Osteocyte (in vitro differentiated cells): Measurements from ENCODE around the gene TUBB2A. TPM values are rescaled to one million over a fixed set of nuclear protein-coding genes. Genes with fewer than 3 reads are reported as not detected.
"Not testable (repeated sequence)": the region's sequence is repeated elsewhere in the genome, so short reads cannot be mapped to it uniquely, and the experiment has no call there.

Experiments used
- DNase-seq: peaks from one replicate; pipeline ENCODE4 v3.0.0; 2021; ENCODE audit warnings: mixed read lengths; ENCODE audit not compliant: unreplicated experiment; ENCODE audit errors: extremely low spot score
- H3K27ac Mint-ChIP-seq: one replicate; pipeline ENCODE4 v1.8.0; 2021; ENCODE audit warnings: mild to moderate bottlenecking, mixed read lengths; ENCODE audit not compliant: unreplicated experiment
- H3K27me3 Mint-ChIP-seq: one replicate; pipeline ENCODE4 v1.8.0; 2021; ENCODE audit warnings: mixed read lengths; ENCODE audit not compliant: unreplicated experiment
- H3K36me3 Mint-ChIP-seq: one replicate; pipeline ENCODE4 v1.8.0; 2021; ENCODE audit warnings: mixed read lengths; ENCODE audit not compliant: unreplicated experiment
- H3K4me1 Mint-ChIP-seq: one replicate; pipeline ENCODE4 v1.8.0; 2021; ENCODE audit warnings: mixed read lengths; ENCODE audit not compliant: unreplicated experiment
- H3K4me3 Mint-ChIP-seq: one replicate; pipeline ENCODE4 v1.8.0; 2021; ENCODE audit warnings: mild to moderate bottlenecking, moderate library complexity, mixed read lengths; ENCODE audit not compliant: unreplicated experiment
- H3K9me3 Mint-ChIP-seq: one replicate; pipeline ENCODE4 v1.8.0; 2021; ENCODE audit warnings: mixed read lengths; ENCODE audit not compliant: unreplicated experiment
- total RNA-seq: library from RNA; stranded (reverse); gene quantifications from 2 replicates; pipeline ENCODE4 v1.2.1, GENCODE V29; 2021
- TF ChIP-seq, protein P1 (sequence below): fragments of 200-600 bp; sonication (generic); IDR thresholded peaks from 2 replicates; pipeline ENCODE4 v1.5.0; 2021; ENCODE audit warnings: antibody characterized with exemption, mild to moderate bottlenecking, moderate library complexity

TUBB2A gene
- total RNA-seq, 1 donor from 2014 or later, result 92.3 TPM

DNA sequence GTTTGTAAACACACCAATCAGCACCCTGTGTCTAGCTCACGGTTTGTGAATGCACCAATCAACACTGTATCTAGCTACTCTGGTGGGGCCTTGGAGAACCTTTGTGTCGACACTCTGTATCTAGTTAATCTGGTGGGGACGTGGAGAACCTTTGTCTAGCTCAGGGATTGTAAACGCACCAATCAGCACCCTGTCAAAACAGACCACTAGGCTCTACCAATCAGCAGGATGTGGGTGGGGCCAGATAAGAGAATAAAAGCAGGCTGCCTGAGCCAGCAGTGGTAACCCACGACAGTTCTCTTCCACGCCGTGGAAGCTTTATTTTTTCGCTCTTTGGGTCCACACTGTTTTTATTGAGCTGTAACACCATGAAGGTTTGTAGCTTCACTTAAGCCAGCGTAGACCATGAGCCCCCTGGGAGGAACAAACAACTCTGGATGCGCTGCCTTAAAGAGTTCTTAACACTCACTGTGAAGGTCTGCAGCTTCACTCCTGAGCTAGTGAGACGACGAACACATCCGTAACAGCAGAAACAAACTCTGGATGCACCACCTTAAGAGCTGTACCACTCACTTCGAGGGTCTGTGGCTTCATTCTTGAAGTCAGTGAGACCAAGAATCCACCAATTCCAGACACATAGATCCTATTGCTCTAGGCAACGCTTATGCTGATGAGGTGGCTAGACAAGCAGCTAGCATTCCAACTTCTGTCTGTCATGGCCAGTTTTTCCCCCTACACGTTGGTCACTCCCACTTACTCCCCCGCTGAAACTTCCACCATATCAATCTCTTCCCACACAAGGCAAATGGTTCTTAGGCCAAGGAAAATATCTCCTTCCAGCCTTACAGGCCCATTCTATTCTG is 14.2 kb upstream of the TUBB2A start:
- not testable (repeated sequence) for DNase-seq, H3K4me1 Mint-ChIP-seq, H3K9me3 Mint-ChIP-seq, H3K27me3 Mint-ChIP-seq, H3K36me3 Mint-ChIP-seq, H3K4me3 Mint-ChIP-seq
- peak overlapping the region; percentile 44 for H3K27ac Mint-ChIP-seq

DNA sequence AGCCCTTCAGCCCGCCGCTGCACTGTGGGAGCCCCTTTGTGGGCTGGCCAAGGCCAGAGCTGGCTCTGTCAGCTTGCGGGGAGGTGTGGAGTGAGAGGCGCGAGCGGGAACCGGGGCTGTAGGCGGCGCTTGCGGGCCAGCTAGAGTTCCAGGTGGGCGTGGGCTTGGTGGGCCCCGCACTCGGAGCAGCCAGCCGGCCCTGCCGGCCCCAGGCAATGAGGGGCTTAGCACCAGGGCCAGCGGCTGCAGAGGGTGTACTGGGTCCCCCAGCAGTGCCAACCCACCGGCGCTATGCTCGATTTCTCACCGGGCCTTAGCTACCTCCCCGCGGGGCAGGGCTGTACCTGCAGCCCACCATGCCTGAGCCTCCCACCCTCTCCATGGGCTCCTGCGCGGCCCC is 13.3 kb upstream of the TUBB2A start:
- not testable (repeated sequence) for H3K4me1 Mint-ChIP-seq, H3K9me3 Mint-ChIP-seq, H3K27ac Mint-ChIP-seq, H3K27me3 Mint-ChIP-seq, H3K4me3 Mint-ChIP-seq, DNase-seq, H3K36me3 Mint-ChIP-seq

DNA sequence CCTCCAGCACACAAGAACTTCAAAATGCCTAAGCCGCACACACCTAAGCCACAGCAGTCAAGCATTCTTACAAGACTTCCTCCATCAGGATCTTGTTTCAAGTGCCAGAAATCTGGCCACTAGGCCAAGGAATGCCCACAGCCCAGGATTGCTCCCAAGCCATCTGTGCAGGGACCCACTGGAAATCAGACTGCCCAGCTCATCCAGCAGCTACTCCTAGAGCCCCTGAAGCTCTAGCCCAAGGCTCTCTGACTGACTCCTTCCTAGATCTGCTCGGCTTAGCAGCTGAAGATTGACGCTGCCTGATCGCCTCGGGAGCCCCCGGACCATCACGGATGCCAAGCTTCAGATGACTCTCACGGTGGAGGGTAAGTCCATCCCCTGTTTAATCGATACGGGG is 10.7 kb upstream of the TUBB2A start:
- not testable (repeated sequence) for H3K27ac Mint-ChIP-seq, H3K36me3 Mint-ChIP-seq, H3K4me1 Mint-ChIP-seq, H3K27me3 Mint-ChIP-seq, H3K9me3 Mint-ChIP-seq, H3K4me3 Mint-ChIP-seq, DNase-seq

DNA sequence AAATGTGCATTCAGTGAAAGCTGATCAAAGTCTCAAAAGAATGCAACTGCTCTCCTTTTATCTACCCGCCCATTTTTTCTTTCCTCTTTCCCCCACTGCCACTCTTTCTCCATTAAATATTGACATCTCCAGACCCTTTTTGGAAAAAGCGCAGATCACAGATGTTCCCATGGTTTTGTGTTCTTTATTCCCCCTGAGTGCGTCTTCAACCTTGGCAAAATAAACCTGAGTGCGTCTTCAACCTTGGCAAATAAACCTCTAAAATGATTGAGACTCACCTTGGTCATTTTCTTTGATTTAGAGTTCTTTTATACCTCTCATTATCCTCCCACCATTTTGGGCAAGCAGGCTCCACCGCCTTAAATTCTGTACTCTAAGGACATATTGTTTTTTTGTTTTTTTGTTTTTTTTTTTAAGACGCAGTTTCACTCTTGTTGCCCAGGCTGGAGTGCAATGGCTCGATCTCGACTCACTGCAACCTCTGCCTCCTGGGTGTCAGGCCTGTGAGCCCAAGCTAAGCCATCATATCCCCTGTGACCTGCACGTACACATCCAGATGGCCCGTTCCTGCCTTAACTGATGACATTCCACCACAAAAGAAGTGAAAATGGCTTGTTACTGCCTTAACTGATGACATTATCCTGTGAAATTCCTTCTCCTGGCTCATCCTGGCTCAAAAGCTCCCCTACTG is 9.3 kb upstream of the TUBB2A start:
- not testable (repeated sequence) for H3K9me3 Mint-ChIP-seq, H3K27ac Mint-ChIP-seq, H3K4me3 Mint-ChIP-seq, DNase-seq, H3K27me3 Mint-ChIP-seq, H3K36me3 Mint-ChIP-seq
- H3K4me1 Mint-ChIP-seq, result peaks cover 15% of the 10 kb centered on the region

DNA sequence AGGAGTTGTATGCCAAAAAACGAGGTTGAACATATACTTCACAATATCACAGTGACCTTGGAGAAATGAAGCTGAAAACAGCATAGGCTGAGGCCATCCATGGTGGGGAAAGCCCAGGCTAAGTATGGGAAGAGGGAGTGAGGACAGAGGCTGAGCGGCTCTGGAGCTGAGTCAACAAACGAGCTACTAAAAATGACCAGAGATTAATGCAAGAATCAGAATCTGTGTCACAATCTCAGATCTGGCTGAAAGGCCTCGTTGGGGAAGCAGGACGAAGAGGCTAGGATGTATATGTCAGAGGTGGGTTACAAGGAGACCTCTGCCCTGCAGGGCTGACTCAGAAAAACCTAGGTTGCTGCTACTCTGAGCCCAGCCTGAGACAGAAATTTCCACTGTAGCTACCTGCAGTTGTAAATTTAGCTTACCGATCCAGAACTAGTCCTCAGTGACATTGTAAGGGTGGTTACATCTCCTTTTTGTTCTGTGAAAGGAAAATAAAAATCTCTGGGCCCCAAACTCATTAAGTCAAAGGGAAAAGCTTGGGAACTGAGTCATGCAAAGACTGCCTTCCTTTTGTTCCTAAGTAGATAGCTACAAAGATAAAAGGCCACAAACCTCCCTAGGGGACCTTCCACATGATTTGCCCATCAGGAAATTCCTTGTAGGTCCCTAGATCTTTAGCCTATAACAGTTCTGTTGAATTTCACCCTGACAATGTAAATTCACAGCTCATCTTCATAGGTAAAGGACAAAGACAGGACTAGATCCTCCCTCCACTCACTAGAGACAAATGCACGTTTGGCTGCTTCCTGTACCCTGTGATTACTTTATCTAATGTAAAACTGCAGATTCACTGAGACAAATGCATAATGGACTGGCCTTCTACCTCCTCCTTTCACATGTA is 8.5 kb upstream of the TUBB2A start:
- Mint-ChIP-seq H3K27me3 (no peaks in the 10 kb centered on the region), H3K9me3 (no peaks in the 10 kb centered on the region), H3K4me3 (no peak overlapping the region), H3K4me1 (peaks cover 15% of the 10 kb centered on the region), H3K27ac (no peak overlapping the region), H3K36me3 (no peaks in the 10 kb centered on the region)
- TF ChIP-seq, protein P1, sequence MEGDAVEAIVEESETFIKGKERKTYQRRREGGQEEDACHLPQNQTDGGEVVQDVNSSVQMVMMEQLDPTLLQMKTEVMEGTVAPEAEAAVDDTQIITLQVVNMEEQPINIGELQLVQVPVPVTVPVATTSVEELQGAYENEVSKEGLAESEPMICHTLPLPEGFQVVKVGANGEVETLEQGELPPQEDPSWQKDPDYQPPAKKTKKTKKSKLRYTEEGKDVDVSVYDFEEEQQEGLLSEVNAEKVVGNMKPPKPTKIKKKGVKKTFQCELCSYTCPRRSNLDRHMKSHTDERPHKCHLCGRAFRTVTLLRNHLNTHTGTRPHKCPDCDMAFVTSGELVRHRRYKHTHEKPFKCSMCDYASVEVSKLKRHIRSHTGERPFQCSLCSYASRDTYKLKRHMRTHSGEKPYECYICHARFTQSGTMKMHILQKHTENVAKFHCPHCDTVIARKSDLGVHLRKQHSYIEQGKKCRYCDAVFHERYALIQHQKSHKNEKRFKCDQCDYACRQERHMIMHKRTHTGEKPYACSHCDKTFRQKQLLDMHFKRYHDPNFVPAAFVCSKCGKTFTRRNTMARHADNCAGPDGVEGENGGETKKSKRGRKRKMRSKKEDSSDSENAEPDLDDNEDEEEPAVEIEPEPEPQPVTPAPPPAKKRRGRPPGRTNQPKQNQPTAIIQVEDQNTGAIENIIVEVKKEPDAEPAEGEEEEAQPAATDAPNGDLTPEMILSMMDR, result no peak
- no peak for DNase-seq

DNA sequence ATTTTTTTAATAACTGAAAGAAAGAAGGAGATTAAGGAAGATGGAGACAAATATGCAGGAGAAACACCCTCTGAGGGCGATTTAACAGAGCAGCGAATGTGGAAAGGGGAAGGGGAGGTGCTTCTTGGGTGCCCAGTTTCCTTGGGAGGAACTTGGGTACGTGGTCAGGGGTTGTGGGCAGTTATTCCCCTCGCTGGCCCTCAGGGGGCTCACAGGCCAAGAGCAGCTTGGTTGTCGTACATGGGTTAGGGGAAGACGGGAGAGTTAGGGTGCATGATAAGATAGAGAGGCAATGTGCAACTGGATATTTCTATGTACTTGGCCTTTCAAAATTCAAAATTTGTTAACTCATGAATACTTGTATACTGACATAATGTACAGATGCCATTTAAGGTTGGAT is 7.0 kb upstream of the TUBB2A start:
- H3K9me3 Mint-ChIP-seq, result no peaks in the 10 kb centered on the region
- TF ChIP-seq, protein P1, result no peak
- H3K36me3 Mint-ChIP-seq, result no peaks in the 10 kb centered on the region
- no peaks in the 10 kb centered on the region for H3K27me3 Mint-ChIP-seq
- peaks cover 23% of the 10 kb centered on the region for H3K4me1 Mint-ChIP-seq
- DNase-seq, result no peak
- no peak overlapping the region for H3K27ac Mint-ChIP-seq
- H3K4me3 Mint-ChIP-seq, result no peak overlapping the region
